ENCODE data around the gene C1QTNF5.

DNA sequence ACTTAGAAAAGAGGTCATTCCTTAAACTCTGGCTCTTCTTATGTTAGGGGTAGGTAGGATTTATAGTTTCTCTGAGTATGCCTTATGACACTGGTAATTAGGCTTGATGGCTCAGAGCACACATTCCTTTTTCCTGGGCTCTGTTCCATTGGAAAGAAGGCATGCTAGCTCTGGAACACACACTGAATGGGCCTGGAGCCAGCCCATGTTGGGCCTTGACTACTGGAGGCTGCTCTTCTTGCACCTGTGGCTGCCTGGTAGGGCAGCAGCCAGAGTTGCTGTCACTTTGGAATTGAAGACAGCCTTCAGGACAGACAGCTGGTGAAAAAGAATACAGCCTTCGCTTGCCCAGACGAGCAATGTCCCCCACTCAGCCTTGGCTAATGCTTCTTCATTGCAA is 42.0 kb downstream of the C1QTNF5 start:
- TF ChIP-seq, protein P1, sequence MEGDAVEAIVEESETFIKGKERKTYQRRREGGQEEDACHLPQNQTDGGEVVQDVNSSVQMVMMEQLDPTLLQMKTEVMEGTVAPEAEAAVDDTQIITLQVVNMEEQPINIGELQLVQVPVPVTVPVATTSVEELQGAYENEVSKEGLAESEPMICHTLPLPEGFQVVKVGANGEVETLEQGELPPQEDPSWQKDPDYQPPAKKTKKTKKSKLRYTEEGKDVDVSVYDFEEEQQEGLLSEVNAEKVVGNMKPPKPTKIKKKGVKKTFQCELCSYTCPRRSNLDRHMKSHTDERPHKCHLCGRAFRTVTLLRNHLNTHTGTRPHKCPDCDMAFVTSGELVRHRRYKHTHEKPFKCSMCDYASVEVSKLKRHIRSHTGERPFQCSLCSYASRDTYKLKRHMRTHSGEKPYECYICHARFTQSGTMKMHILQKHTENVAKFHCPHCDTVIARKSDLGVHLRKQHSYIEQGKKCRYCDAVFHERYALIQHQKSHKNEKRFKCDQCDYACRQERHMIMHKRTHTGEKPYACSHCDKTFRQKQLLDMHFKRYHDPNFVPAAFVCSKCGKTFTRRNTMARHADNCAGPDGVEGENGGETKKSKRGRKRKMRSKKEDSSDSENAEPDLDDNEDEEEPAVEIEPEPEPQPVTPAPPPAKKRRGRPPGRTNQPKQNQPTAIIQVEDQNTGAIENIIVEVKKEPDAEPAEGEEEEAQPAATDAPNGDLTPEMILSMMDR (IDR thresholded peaks at IDR 0.05): no peak
- no peak for TF ChIP-seq POLR2A (IDR thresholded peaks at IDR 0.05)
